ENCODE data around the gene LILRA1.
"Not testable (repeated sequence)": the region's sequence is repeated elsewhere in the genome, so short reads cannot be mapped to it uniquely, and the experiment has no call there.

Gene LILRA1

DNA sequence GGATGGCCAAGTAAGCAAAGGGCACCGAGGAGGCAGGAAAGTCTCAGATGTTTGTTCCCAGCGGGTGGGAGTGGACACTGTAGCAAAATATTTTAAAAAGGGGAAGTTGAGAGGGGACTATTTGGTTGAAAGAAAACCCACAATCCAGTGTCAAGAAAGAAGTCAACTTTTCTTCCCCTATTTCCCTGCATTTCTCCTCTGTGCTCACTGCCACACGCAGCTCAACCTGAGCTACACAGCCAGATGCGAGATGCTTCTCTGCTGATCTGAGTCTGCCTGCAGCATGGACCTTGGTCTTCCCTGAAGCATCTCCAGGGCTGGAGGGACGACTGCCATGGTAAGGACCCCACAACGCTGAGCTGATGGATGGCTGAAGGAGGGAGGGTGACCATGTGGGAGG lies at the start of gene LILRA1:
LILRA1 (plus strand) TSS at position 188 of the 400 bp plus-strand sequence. CDS start 613 bp downstream, outside the sequence.
- not testable (repeated sequence) for H3K9me2 ChIP-seq (replicated peaks; ENCODE audit: insufficient read depth, low read length); H3K4me3 ChIP-seq (ENCODE audit: insufficient read depth, low read length, poor library complexity, severe bottlenecking); H3K36me3 ChIP-seq (ENCODE audit: low read length); H3K27ac ChIP-seq (ENCODE audit: low read depth, low read length); H3K79me2 ChIP-seq (ENCODE audit: insufficient read depth, low read length); H2AFZ ChIP-seq (ENCODE audit: low read depth, low read length, severe bottlenecking); H4K20me1 ChIP-seq (ENCODE audit: low read depth, low read length); H3K9me3 ChIP-seq (ENCODE audit: insufficient read depth, low read length); H3F3A ChIP-seq (ENCODE audit: insufficient read depth); H3K4me2 ChIP-seq (ENCODE audit: low read depth, low read length, poor library complexity, severe bottlenecking); H3K27me3 ChIP-seq (ENCODE audit: low read length); H3K9ac ChIP-seq (ENCODE audit: low read length)

DNA sequence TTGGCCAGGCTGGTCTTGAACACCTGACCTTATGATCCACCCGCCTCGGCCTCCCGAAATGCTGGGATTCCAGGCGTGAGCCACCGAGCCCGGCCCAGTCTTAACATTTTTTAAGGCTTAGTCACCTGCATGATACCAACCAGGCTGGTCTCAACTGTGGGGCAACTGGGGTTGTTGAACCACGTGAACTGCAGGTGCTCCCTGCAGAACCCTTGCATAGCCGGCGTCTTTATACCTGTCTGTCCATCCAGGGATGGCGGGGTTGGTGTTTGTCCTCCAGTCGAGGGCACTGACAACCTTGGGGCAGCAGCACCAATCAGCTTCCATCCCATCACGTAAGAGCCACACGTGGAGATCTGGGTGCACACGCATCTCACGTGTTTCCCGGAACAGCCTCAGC lies 44.6 kb upstream of the LILRA1 start:
- H3K9me2 ChIP-seq (replicated peaks; ENCODE audit: insufficient read depth, low read length): no peaks in the 10 kb centered on the region
- no peaks in the 10 kb centered on the region for H4K20me1 ChIP-seq (ENCODE audit: low read depth, low read length)
- H3K36me3 ChIP-seq (ENCODE audit: low read length): no peaks in the 10 kb centered on the region
- no peak overlapping the region for H3K4me3 ChIP-seq (ENCODE audit: insufficient read depth, low read length, poor library complexity, severe bottlenecking)
- H3K9me3 ChIP-seq (ENCODE audit: insufficient read depth, low read length): no peaks in the 10 kb centered on the region
- H3F3A ChIP-seq (ENCODE audit: insufficient read depth): no peaks in the 10 kb centered on the region
- H3K9ac ChIP-seq (ENCODE audit: low read length): no peak overlapping the region
- H3K4me2 ChIP-seq (ENCODE audit: low read depth, low read length, poor library complexity, severe bottlenecking): no peak overlapping the region
- H3K27me3 ChIP-seq (ENCODE audit: low read length): no peaks in the 10 kb centered on the region
- H2AFZ ChIP-seq (ENCODE audit: low read depth, low read length, severe bottlenecking): no peak overlapping the region
- TF ChIP-seq EZH2phosphoT487 (conservative IDR thresholded peaks at IDR 0.05; ENCODE audit: low read length): no peak
- TF ChIP-seq, protein P1, sequence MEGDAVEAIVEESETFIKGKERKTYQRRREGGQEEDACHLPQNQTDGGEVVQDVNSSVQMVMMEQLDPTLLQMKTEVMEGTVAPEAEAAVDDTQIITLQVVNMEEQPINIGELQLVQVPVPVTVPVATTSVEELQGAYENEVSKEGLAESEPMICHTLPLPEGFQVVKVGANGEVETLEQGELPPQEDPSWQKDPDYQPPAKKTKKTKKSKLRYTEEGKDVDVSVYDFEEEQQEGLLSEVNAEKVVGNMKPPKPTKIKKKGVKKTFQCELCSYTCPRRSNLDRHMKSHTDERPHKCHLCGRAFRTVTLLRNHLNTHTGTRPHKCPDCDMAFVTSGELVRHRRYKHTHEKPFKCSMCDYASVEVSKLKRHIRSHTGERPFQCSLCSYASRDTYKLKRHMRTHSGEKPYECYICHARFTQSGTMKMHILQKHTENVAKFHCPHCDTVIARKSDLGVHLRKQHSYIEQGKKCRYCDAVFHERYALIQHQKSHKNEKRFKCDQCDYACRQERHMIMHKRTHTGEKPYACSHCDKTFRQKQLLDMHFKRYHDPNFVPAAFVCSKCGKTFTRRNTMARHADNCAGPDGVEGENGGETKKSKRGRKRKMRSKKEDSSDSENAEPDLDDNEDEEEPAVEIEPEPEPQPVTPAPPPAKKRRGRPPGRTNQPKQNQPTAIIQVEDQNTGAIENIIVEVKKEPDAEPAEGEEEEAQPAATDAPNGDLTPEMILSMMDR (IDR thresholded peaks at IDR 0.05; ENCODE audit: insufficient read depth, low read length, poor library complexity, severe bottlenecking): no peak
- H3K79me2 ChIP-seq (ENCODE audit: insufficient read depth, low read length): no peaks in the 10 kb centered on the region
- no peak overlapping the region for H3K27ac ChIP-seq (ENCODE audit: low read depth, low read length)

GRCh38 chr19:54549224-54549623 lies 44.2 kb upstream of the LILRA1 start:
- H4K20me1 ChIP-seq (ENCODE audit: low read depth, low read length): no peaks in the 10 kb centered on the region
- H2AFZ ChIP-seq (ENCODE audit: low read depth, low read length, severe bottlenecking): no peak overlapping the region
- no peaks in the 10 kb centered on the region for H3K36me3 ChIP-seq (ENCODE audit: low read length)
- H3K9me3 ChIP-seq (ENCODE audit: insufficient read depth, low read length): no peaks in the 10 kb centered on the region
- H3F3A ChIP-seq (ENCODE audit: insufficient read depth): no peaks in the 10 kb centered on the region
- no peaks in the 10 kb centered on the region for H3K27me3 ChIP-seq (ENCODE audit: low read length)
- H3K79me2 ChIP-seq (ENCODE audit: insufficient read depth, low read length): no peaks in the 10 kb centered on the region
- no peaks in the 10 kb centered on the region for H3K9me2 ChIP-seq (replicated peaks; ENCODE audit: insufficient read depth, low read length)
- no peak overlapping the region for H3K4me2 ChIP-seq (ENCODE audit: low read depth, low read length, poor library complexity, severe bottlenecking)
- TF ChIP-seq EZH2phosphoT487 (conservative IDR thresholded peaks at IDR 0.05; ENCODE audit: low read length): no peak
- TF ChIP-seq, protein P1 (IDR thresholded peaks at IDR 0.05; ENCODE audit: insufficient read depth, low read length, poor library complexity, severe bottlenecking): no peak
- H3K27ac ChIP-seq (ENCODE audit: low read depth, low read length): no peak overlapping the region
- H3K9ac ChIP-seq (ENCODE audit: low read length): no peak overlapping the region
- H3K4me3 ChIP-seq (ENCODE audit: insufficient read depth, low read length, poor library complexity, severe bottlenecking): no peak overlapping the region

DNA sequence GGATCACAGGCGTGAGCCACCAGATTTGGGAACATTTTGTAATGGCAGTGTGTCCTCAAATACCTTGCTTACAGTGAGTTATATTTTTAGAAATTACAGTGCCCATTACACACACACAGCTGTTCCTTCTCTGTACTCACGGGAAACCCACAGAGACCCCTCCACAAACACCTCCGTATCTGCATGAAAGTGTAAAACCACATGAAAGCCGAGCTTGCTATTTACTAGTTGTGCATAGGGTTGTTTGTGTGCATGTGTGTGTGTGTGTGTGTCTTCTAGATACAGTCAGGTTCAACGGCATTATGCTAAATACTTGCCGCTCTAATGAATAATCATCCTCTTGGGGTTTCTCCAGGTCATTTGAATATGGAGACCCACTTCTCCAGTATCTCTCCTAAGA lies 42.1 kb upstream of the LILRA1 start:
- Histone ChIP-seq H3K9me3 (ENCODE audit: insufficient read depth, low read length) (no peaks in the 10 kb centered on the region), H3K9ac (ENCODE audit: low read length) (no peak overlapping the region), H4K20me1 (ENCODE audit: low read depth, low read length) (no peaks in the 10 kb centered on the region), H3F3A (ENCODE audit: insufficient read depth) (no peaks in the 10 kb centered on the region), H3K27me3 (ENCODE audit: low read length) (no peaks in the 10 kb centered on the region), H3K4me3 (ENCODE audit: insufficient read depth, low read length, poor library complexity, severe bottlenecking) (no peak overlapping the region), H3K9me2 (replicated peaks; ENCODE audit: insufficient read depth, low read length) (no peaks in the 10 kb centered on the region), H3K27ac (ENCODE audit: low read depth, low read length) (no peak overlapping the region), H2AFZ (ENCODE audit: low read depth, low read length, severe bottlenecking) (no peak overlapping the region), H3K79me2 (ENCODE audit: insufficient read depth, low read length) (no peaks in the 10 kb centered on the region), H3K36me3 (ENCODE audit: low read length) (no peaks in the 10 kb centered on the region), H3K4me2 (ENCODE audit: low read depth, low read length, poor library complexity, severe bottlenecking) (no peak overlapping the region)
- TF ChIP-seq, protein P1 (IDR thresholded peaks at IDR 0.05; ENCODE audit: insufficient read depth, low read length, poor library complexity, severe bottlenecking): no peak
- TF ChIP-seq EZH2phosphoT487 (conservative IDR thresholded peaks at IDR 0.05; ENCODE audit: low read length): no peak
